HEK293 (cell line): ENCODE results near the gene HRNR.

Source experiments
- CTCF ChIP-seq: fragments of 450-650 bp; formaldehyde crosslinking; IDR thresholded peaks from 2 replicates; pipeline ENCODE4 v1.5.1; 2016; ENCODE audit warnings: missing biosample characterization, missing genetic modification characterization
- REST ChIP-seq: fragments of 450-650 bp; formaldehyde crosslinking; IDR thresholded peaks from 2 replicates; pipeline ENCODE4 v1.5.1; 2016; ENCODE audit warnings: missing biosample characterization, missing genetic modification characterization
- ZBTB1 ChIP-seq: fragments of 450-650 bp; formaldehyde crosslinking; IDR thresholded peaks from 2 replicates; pipeline ENCODE4 v1.5.1; 2016; ENCODE audit warnings: missing biosample characterization, missing genetic modification characterization
- ZNF138 ChIP-seq: fragments of 450-650 bp; formaldehyde crosslinking; IDR thresholded peaks from 2 replicates; pipeline ENCODE4 v1.5.1; 2016; ENCODE audit warnings: missing biosample characterization, missing genetic modification characterization, borderline replicate concordance
- ZNF184 ChIP-seq: fragments of 450-650 bp; IDR thresholded peaks from 2 replicates; pipeline ENCODE4 v1.5.1; 2018; ENCODE audit warnings: missing biosample characterization, mild to moderate bottlenecking, missing genetic modification characterization
- ZNF292 ChIP-seq: fragments of 450-650 bp; formaldehyde crosslinking; IDR thresholded peaks from 2 replicates; pipeline ENCODE4 v1.5.1; 2016; ENCODE audit warnings: low read depth, missing biosample characterization, missing genetic modification characterization, borderline replicate concordance
- ZNF549 ChIP-seq: fragments of 450-650 bp; IDR thresholded peaks from 2 replicates; pipeline ENCODE4 v1.5.1; 2018; ENCODE audit warnings: missing biosample characterization, missing genetic modification characterization, mild to moderate bottlenecking, inconsistent platforms, moderate library complexity
- ZNF626 ChIP-seq: fragments of 450-650 bp; sonication (Bioruptor Pico); formaldehyde crosslinking; IDR thresholded peaks from 2 replicates; pipeline ENCODE4 v1.5.1; 2018; ENCODE audit warnings: missing biosample characterization, missing genetic modification characterization, inconsistent platforms
- ZNF670 ChIP-seq: fragments of 450-650 bp; formaldehyde crosslinking; IDR thresholded peaks from 2 replicates; pipeline ENCODE4 v1.5.1; 2016; ENCODE audit warnings: missing biosample characterization, missing genetic modification characterization, low read depth

- TF ChIP-seq REST (tag by site-specific recombination) (no peak), ZNF670 (no peak), ZNF184 (tag by site-specific recombination) (no peak), CTCF (tag by site-specific recombination) (no peak), ZNF138 (no peak), ZNF549 (tag by site-specific recombination) (no peak), ZBTB1 (tag by site-specific recombination) (no peak), ZNF626 (no peak), ZNF292 (tag by site-specific recombination) (no peak)
These were observed 57.0 kb downstream of the HRNR start for GRCh38 chr1:152166966-152167365.
